ENCODE data around the gene GRID1.

Gene GRID1

GRCh38 chr10:86162036-86162435 lies 204.6 kb downstream of the GRID1 start:
- DNase-seq: no peak

- no peak for DNase-seq
These were observed 205.6 kb downstream of the GRID1 start for GRCh38 chr10:86160890-86161585.

- no peak for DNase-seq
These were observed 206.8 kb downstream of the GRID1 start for GRCh38 chr10:86159797-86160196.

GRCh38 chr10:86155054-86155921 lies 211.3 kb downstream of the GRID1 start:
- DNase-seq: no peak

GRCh38 chr10:86153751-86154150 lies 212.8 kb downstream of the GRID1 start:
- DNase-seq: no peak

- no peak for DNase-seq
These were observed 213.7 kb downstream of the GRID1 start for GRCh38 chr10:86152911-86153310.

GRCh38 chr10:86152354-86152753 lies 214.2 kb downstream of the GRID1 start:
- DNase-seq: no peak

- no peak for DNase-seq
These were observed 215.0 kb downstream of the GRID1 start for GRCh38 chr10:86151613-86152012.

- no peak for DNase-seq
These were observed 217.3 kb downstream of the GRID1 start for GRCh38 chr10:86149257-86149656.

- DNase-seq: no peak
These were observed 218.5 kb downstream of the GRID1 start for GRCh38 chr10:86148117-86148516.

GRCh38 chr10:86144301-86144700 lies 222.3 kb downstream of the GRID1 start:
- no peak for DNase-seq

- DNase-seq: no peak
These were observed 224.7 kb downstream of the GRID1 start for GRCh38 chr10:86141896-86142295.

- no peak for DNase-seq
These were observed 227.4 kb downstream of the GRID1 start for GRCh38 chr10:86139066-86139657.

- no peak for DNase-seq
These were observed 228.0 kb downstream of the GRID1 start for GRCh38 chr10:86138551-86139065.

GRCh38 chr10:86137561-86137960 lies 229.0 kb downstream of the GRID1 start:
- no peak for DNase-seq

- no peak for DNase-seq
These were observed 229.7 kb downstream of the GRID1 start for GRCh38 chr10:86136934-86137333.

- no peak for DNase-seq
These were observed 231.4 kb downstream of the GRID1 start for GRCh38 chr10:86135191-86135590.

GRCh38 chr10:86130737-86131475 lies 235.7 kb downstream of the GRID1 start:
- DNase-seq: no peak

- no peak for DNase-seq
These were observed 236.6 kb downstream of the GRID1 start for GRCh38 chr10:86130041-86130440.

GRCh38 chr10:86128360-86128759 lies 238.2 kb downstream of the GRID1 start:
- no peak for DNase-seq

- DNase-seq: no peak
These were observed 239.2 kb downstream of the GRID1 start for GRCh38 chr10:86127274-86127819.

GRCh38 chr10:86124734-86125133 lies 241.9 kb downstream of the GRID1 start:
- no peak for DNase-seq

- DNase-seq: no peak
These were observed 242.9 kb downstream of the GRID1 start for GRCh38 chr10:86123715-86124114.
